Endothelial cell of umbilical vein (primary cell): Measurements from ENCODE around the gene PPP1R16B. TPM values are rescaled to one million over a fixed set of nuclear protein-coding genes. Genes with fewer than 3 reads are reported as not detected.

Experiments used
- BruUV-seq: library from RNA; stranded (reverse); fragments of 400-500 nt; replicated peaks from 2 replicates; lab custom pipeline; 2021; lab: Mats Ljungman, UMichigan
- CTCF ChIA-PET: fragments of 300-600, 350-600 bp; sonication (Branson Sonifier 250); formaldehyde crosslinking; loops from one replicate; lab custom pipeline; 2021; ENCODE audit warnings: antibody characterized with exemption, inconsistent platforms; lab: Charles Lee
- POLR2A ChIA-PET: fragments of 300-600, 350-600 bp; sonication (Branson Sonifier 250); formaldehyde crosslinking; loops from one replicate; lab custom pipeline; 2021; ENCODE audit warnings: antibody characterized with exemption, inconsistent platforms; lab: Charles Lee
- DNase-seq: peaks from one replicate; pipeline ENCODE4 v3.0.0-alpha.2; 2011; ENCODE audit warnings: low read depth, low spot score
- FAIRE-seq: peaks from 2 replicates; lab custom pipeline; 2011; peaks lifted over from hg19 to GRCh38; lab: Jason Lieb, UNC
- H2AFZ ChIP-seq: 2 replicates; pipeline ENCODE4 v1.6.0; 2012; ENCODE audit warnings: low read depth, low read length, control low read depth, inconsistent platforms
- H3K27ac ChIP-seq: 2 replicates; pipeline ENCODE4 v1.5.1; 2011; ENCODE audit warnings: low read depth, mild to moderate bottlenecking, control low read depth, low read length, moderate library complexity; ENCODE audit not compliant: insufficient read depth
- H3K27me3 ChIP-seq, 2 experiments: 2 replicates each; pipeline versions ENCODE4 v1.6.0 to v1.6.1; 2011; ENCODE audit warnings: low read length in 2 of 2, mixed read lengths in 1 of 2; ENCODE audit not compliant: control insufficient read depth in 2 of 2, insufficient read depth in 2 of 2
- H3K36me3 ChIP-seq, 2 experiments: 2 replicates in 1 of 2; 3 replicates in 1 of 2; pipeline ENCODE4 v1.5.1; 2011; ENCODE audit warnings: low read length in 2 of 2, mild to moderate bottlenecking in 1 of 2, moderate library complexity in 1 of 2; ENCODE audit not compliant: control insufficient read depth in 2 of 2, insufficient read depth in 2 of 2; ENCODE audit errors: extremely low read depth in 1 of 2
- H3K4me1 ChIP-seq: 3 replicates; pipeline ENCODE4 v1.5.1; 2011; ENCODE audit warnings: mild to moderate bottlenecking, low read length; ENCODE audit not compliant: control insufficient read depth, insufficient read depth; ENCODE audit errors: extremely low read depth
- H3K4me2 ChIP-seq: 2 replicates; pipeline ENCODE4 v1.6.1; 2011; ENCODE audit warnings: low read length, control low read depth, mixed read lengths; ENCODE audit not compliant: insufficient read depth
- H3K4me3 ChIP-seq, 3 experiments: fragments of 200-600 bp in 1 of 3; sonication (generic), shearing (Covaris generic) in 1 of 3; replicated peaks in 1 of 3; 2 replicates each; pipeline ENCODE4 v1.5.1; 2011 to 2016; ENCODE audit warnings: control low read depth in 3 of 3, low read length in 3 of 3, mild to moderate bottlenecking in 2 of 3, inconsistent platforms in 1 of 3, low read depth in 1 of 3, moderate library complexity in 1 of 3; ENCODE audit not compliant: insufficient read depth in 1 of 3
- H3K79me2 ChIP-seq: 2 replicates; pipeline ENCODE4 v1.6.0; 2012; ENCODE audit warnings: low read length, inconsistent platforms; ENCODE audit not compliant: control insufficient read depth, insufficient read depth
- H3K9ac ChIP-seq: replicated peaks from 2 replicates; pipeline ENCODE3; 2011; ENCODE audit warnings: low read length, control low read depth; ENCODE audit not compliant: insufficient read depth; ENCODE audit errors: extremely low read depth
- H3K9me1 ChIP-seq: replicated peaks from 3 replicates; pipeline ENCODE4 v1.6.0; 2011; ENCODE audit warnings: mild to moderate bottlenecking, low read length; ENCODE audit not compliant: control insufficient read depth, insufficient read depth; ENCODE audit errors: extremely low read depth
- H3K9me3 ChIP-seq: replicated peaks from 2 replicates; pipeline ENCODE4 v1.5.1; 2012; ENCODE audit warnings: low read length, inconsistent platforms; ENCODE audit not compliant: control insufficient read depth, insufficient read depth
- H4K20me1 ChIP-seq: replicated peaks from 2 replicates; pipeline ENCODE3; 2011; ENCODE audit warnings: mild to moderate bottlenecking, low read length; ENCODE audit not compliant: control insufficient read depth, insufficient read depth; ENCODE audit errors: extremely low read depth
- FOS ChIP-seq: IDR thresholded peaks from 2 replicates; pipeline ENCODE4 v1.6.1; 2011; ENCODE audit warnings: mild to moderate bottlenecking, low read length, moderate library complexity, borderline replicate concordance; ENCODE audit not compliant: insufficient read depth
- GATA2 ChIP-seq: IDR thresholded peaks from 2 replicates; pipeline ENCODE4 v1.7.0; 2011; ENCODE audit warnings: low read depth, mild to moderate bottlenecking, moderate library complexity, mixed read lengths, low read length; ENCODE audit not compliant: insufficient read length, insufficient read depth
- JUN ChIP-seq: IDR thresholded peaks from 2 replicates; pipeline ENCODE4 v1.6.1; 2011; ENCODE audit warnings: borderline replicate concordance, low read depth; ENCODE audit not compliant: insufficient read length, insufficient read depth
- MYC ChIP-seq: IDR thresholded peaks from one replicate; pipeline ENCODE4 v1.6.1; 2011; ENCODE audit warnings: mild to moderate bottlenecking, low read depth, low read length
- POLR2A ChIP-seq: IDR thresholded peaks from 2 replicates; pipeline ENCODE4 v1.6.1; 2012; ENCODE audit warnings: low read depth, mild to moderate bottlenecking, control low read depth, low read length
- POLR2AphosphoS5 ChIP-seq: IDR thresholded peaks from 2 replicates; pipeline ENCODE4 v1.6.1; 2012; ENCODE audit warnings: low read depth, mild to moderate bottlenecking, control low read depth, low read length, moderate library complexity; ENCODE audit not compliant: insufficient read depth
- dilution Hi-C: fragments of 300-500 bp; cut with MboI; formaldehyde crosslinking; loops from one replicate; pipeline ENCODE4 v1.15.0; 2019; ENCODE audit warnings: low sequenced_read_pairs; ENCODE audit not compliant: extremely low pct_ligation_motif_present
- intact Hi-C: fragments of 100-400 bp; cut with micrococcal nuclease; formaldehyde crosslinking; loops from one replicate; pipeline ENCODE4 v1.10.0; 2022
- polyA plus RNA-seq, 4 experiments: library from polyadenylated mRNA; depleted of rRNA in 3 of 4; stranded (reverse) in 3 of 4; unstranded in 1 of 4; fragments of >200 nt; gene quantifications; 2 replicates each; pipeline versions ENCODE4 v1.2.1 to v1.2.3, GENCODE V29; 2011 to 2012; ENCODE audit warnings: missing spikeins in 1 of 4
- total RNA-seq: library from RNA; stranded (reverse); gene quantifications from 2 replicates; pipeline ENCODE4 v1.2.3, GENCODE V29; 2021
- TF ChIP-seq, protein P1 (sequence below): IDR thresholded peaks from 2 replicates; pipeline ENCODE4 v1.6.1; 2011; ENCODE audit not compliant: insufficient read depth, insufficient read length
- TF ChIP-seq, protein P2 (sequence below), 2 donors: IDR thresholded peaks; 1 replicate in 1 of 2; 2 replicates in 1 of 2; pipeline ENCODE4 v1.5.1; 2011; ENCODE audit warnings: low read length in 2 of 2, mild to moderate bottlenecking in 2 of 2, moderate library complexity in 2 of 2, control low read depth in 1 of 2, inconsistent platforms in 1 of 2, low read depth in 1 of 2; ENCODE audit not compliant: insufficient read depth in 1 of 2; ENCODE audit errors: extremely low read depth in 1 of 2

The PPP1R16B gene
- total and polyA plus RNA-seq, 2 donors (not counting 3 experiments of a cell fraction or from before 2014, with no cell fraction given): 34.7 to 68.1 TPM

GRCh38 chr20:38842026-38842425 lies 36.5 kb downstream of the PPP1R16B start:
- DNase-seq (peak; percentile 62), FAIRE-seq (peak; percentile 69)
- ChIA-PET CTCF (interaction anchor here (1.0 to 1.4 kb wide), 2 partner anchors 13 to 25 kb away, joined by 3 to 4 read pairs; no protein-coding TSS in a partner anchor), POLR2A (no interaction called here)
- TF ChIP-seq FOS (no peak), GATA2 (no peak), POLR2AphosphoS5 (no peak)
- intact Hi-C loops (no loop called here), dilution Hi-C loops (no loop called here)
- Histone ChIP-seq H3K4me1 (peaks cover 10% of the 10 kb centered on the region), H3K27ac (no peak overlapping the region), H4K20me1 (no peaks in the 10 kb centered on the region), H3K4me3 (no peak overlapping the region), H3K36me3 (peaks cover 0 to 13% of the 10 kb centered on the region in 2 experiments), H3K9me1 (no peaks in the 10 kb centered on the region), H2AFZ (no peak overlapping the region), H3K4me2 (peak overlapping the region; percentile 26), H3K27me3 (peaks cover 0 to 2% of the 10 kb centered on the region in 2 experiments), H3K9ac (no peak overlapping the region), H3K9me3 (no peaks in the 10 kb centered on the region), H3K79me2 (no peaks in the 10 kb centered on the region)
- no TSS peak for BruUV-seq

DNA sequence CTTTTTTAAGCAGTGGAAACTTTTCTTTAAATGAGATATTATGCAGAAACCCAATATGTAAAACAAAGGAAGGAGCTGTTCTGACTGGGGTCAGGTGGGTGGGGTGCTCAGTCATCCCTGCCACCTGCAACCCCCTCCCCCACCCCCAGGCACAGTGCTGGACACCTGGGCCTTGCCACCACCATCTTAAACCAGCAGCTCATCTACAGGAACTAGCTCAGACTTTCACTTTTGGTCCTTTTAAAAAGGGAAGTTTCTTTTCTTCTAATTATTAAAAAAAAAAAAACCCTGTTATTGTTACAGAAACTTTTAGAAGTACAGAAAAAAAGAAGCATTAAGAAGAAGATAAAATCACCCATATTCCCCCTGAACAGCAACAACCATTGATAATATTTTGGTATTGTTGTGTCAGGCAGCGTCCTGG lies 37.1 kb downstream of the PPP1R16B start:
- FAIRE-seq (no peak), DNase-seq (peak; percentile 37)

More for the DNA sequence above, 37.1 kb downstream of the PPP1R16B start:
- no peak overlapping the region for H3K4me2 ChIP-seq
- no peaks in the 10 kb centered on the region for H3K9me1 ChIP-seq
- H3K9ac ChIP-seq: no peak overlapping the region
- H3K27me3 ChIP-seq: peaks cover 0 to 2% of the 10 kb centered on the region in 2 experiments
- peaks cover 10% of the 10 kb centered on the region for H3K4me1 ChIP-seq
- H2AFZ ChIP-seq: no peak overlapping the region
- POLR2A ChIA-PET: no interaction called here
- H3K79me2 ChIP-seq: no peaks in the 10 kb centered on the region
- dilution Hi-C loops: no loop called here
- peaks cover 0 to 13% of the 10 kb centered on the region in 2 experiments for H3K36me3 ChIP-seq
- no peaks in the 10 kb centered on the region for H4K20me1 ChIP-seq
- no peak overlapping the region for H3K27ac ChIP-seq
- intact Hi-C loops: no loop called here
- no peak overlapping the region for H3K4me3 ChIP-seq
- no peaks in the 10 kb centered on the region for H3K9me3 ChIP-seq
- TF ChIP-seq, protein P1, sequence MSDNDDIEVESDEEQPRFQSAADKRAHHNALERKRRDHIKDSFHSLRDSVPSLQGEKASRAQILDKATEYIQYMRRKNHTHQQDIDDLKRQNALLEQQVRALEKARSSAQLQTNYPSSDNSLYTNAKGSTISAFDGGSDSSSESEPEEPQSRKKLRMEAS: no peak
- TF ChIP-seq POLR2AphosphoS5 (no peak), MYC (no peak), POLR2A (no peak), JUN (no peak)
- TF ChIP-seq, protein P2, sequence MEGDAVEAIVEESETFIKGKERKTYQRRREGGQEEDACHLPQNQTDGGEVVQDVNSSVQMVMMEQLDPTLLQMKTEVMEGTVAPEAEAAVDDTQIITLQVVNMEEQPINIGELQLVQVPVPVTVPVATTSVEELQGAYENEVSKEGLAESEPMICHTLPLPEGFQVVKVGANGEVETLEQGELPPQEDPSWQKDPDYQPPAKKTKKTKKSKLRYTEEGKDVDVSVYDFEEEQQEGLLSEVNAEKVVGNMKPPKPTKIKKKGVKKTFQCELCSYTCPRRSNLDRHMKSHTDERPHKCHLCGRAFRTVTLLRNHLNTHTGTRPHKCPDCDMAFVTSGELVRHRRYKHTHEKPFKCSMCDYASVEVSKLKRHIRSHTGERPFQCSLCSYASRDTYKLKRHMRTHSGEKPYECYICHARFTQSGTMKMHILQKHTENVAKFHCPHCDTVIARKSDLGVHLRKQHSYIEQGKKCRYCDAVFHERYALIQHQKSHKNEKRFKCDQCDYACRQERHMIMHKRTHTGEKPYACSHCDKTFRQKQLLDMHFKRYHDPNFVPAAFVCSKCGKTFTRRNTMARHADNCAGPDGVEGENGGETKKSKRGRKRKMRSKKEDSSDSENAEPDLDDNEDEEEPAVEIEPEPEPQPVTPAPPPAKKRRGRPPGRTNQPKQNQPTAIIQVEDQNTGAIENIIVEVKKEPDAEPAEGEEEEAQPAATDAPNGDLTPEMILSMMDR (IDR thresholded peaks at IDR 0.05; ENCODE audit: extremely low read depth in 1 of 2, insufficient read depth in 1 of 2, low read depth in 1 of 2, low read length in 2 of 2): no peak
- CTCF ChIA-PET: interaction anchor here (1.0 to 1.4 kb wide), 2 partner anchors 13 to 25 kb away, joined by 3 to 4 read pairs; no protein-coding TSS in a partner anchor
- BruUV-seq: no TSS peak
